H9 (cell line): ENCODE measurements around the gene RNF220. TPM values are rescaled to one million over a fixed set of nuclear protein-coding genes. Genes with fewer than 3 reads are reported as not detected.

ENCODE experiments used
- DNase-seq: peaks from one replicate; pipeline ENCODE4 v3.0.0-alpha.2; 2017
- H2AFZ ChIP-seq: one replicate; pipeline ENCODE4 v1.6.1; 2013; ENCODE audit warnings: mild to moderate bottlenecking, low read length, control low read depth, moderate library complexity
- H2AK5ac ChIP-seq: 2 replicates; pipeline ENCODE4 v1.6.1; 2013; ENCODE audit warnings: low read length, control low read depth, mixed read lengths; ENCODE audit not compliant: insufficient read length
- H2BK120ac ChIP-seq: one replicate; pipeline ENCODE4 v1.6.1; 2013; ENCODE audit warnings: low read depth, mild to moderate bottlenecking, low read length, control low read depth, inconsistent platforms; ENCODE audit not compliant: poor library complexity, severe bottlenecking
- H2BK12ac ChIP-seq: 2 replicates; pipeline ENCODE4 v1.6.1; 2013; ENCODE audit warnings: low read length, control low read depth, mixed read lengths, low read depth; ENCODE audit not compliant: insufficient read length
- H2BK15ac ChIP-seq: 2 replicates; pipeline ENCODE4 v1.6.1; 2013; ENCODE audit warnings: low read depth, low read length, control low read depth
- H2BK20ac ChIP-seq: one replicate; pipeline ENCODE4 v1.6.1; 2013; ENCODE audit warnings: low read depth, mild to moderate bottlenecking, low read length, control low read depth, inconsistent platforms; ENCODE audit not compliant: poor library complexity, severe bottlenecking
- H2BK5ac ChIP-seq: 2 replicates; pipeline ENCODE4 v1.6.1; 2013; ENCODE audit warnings: low read length, control low read depth, mixed read lengths; ENCODE audit not compliant: insufficient read length
- H3K14ac ChIP-seq: 2 replicates; pipeline ENCODE4 v1.6.1; 2013; ENCODE audit warnings: low read length, control low read depth; ENCODE audit not compliant: insufficient read depth
- H3K18ac ChIP-seq: 2 replicates; pipeline ENCODE4 v1.6.1; 2013; ENCODE audit warnings: low read depth, mild to moderate bottlenecking, mixed read lengths, low read length, control low read depth; ENCODE audit not compliant: insufficient read length
- H3K23ac ChIP-seq: 2 replicates; pipeline ENCODE4 v1.6.1; 2013; ENCODE audit warnings: low read length, control low read depth, mixed read lengths, low read depth; ENCODE audit not compliant: insufficient read length
- H3K23me2 ChIP-seq: 2 replicates; pipeline ENCODE4 v1.6.1; 2013; ENCODE audit warnings: low read depth, mild to moderate bottlenecking, mixed read lengths, low read length, control low read depth; ENCODE audit not compliant: insufficient read length, poor library complexity, severe bottlenecking
- H3K27ac ChIP-seq: 2 replicates; pipeline ENCODE4 v1.5.1; 2013; ENCODE audit warnings: low read length, control low read depth, mixed read lengths, low read depth; ENCODE audit not compliant: insufficient read length
- H3K27me3 ChIP-seq: 2 replicates; pipeline ENCODE4 v1.6.1; 2013; ENCODE audit warnings: low read length, control low read depth, inconsistent platforms; ENCODE audit not compliant: insufficient read depth
- H3K4ac ChIP-seq: 2 replicates; pipeline ENCODE4 v1.6.1; 2013; ENCODE audit warnings: low read depth, mild to moderate bottlenecking, control low read depth, inconsistent platforms, low read length, moderate library complexity
- H3K4me1 ChIP-seq: 2 replicates; pipeline ENCODE4 v1.6.1; 2013; ENCODE audit warnings: low read length, control low read depth, inconsistent platforms; ENCODE audit not compliant: insufficient read depth
- H3K4me2 ChIP-seq: 2 replicates; pipeline ENCODE4 v1.6.1; 2013; ENCODE audit warnings: low read length, control low read depth, mixed read lengths; ENCODE audit not compliant: insufficient read length, insufficient read depth
- H3K56ac ChIP-seq: 2 replicates; pipeline ENCODE4 v1.6.1; 2013; ENCODE audit warnings: low read depth, mild to moderate bottlenecking, mixed read lengths, low read length, control low read depth; ENCODE audit not compliant: insufficient read length
- H3K79me1 ChIP-seq: 2 replicates; pipeline ENCODE4 v1.6.1; 2013; ENCODE audit warnings: low read depth, mild to moderate bottlenecking, moderate library complexity, low read length, control low read depth, inconsistent platforms; ENCODE audit not compliant: insufficient read depth, poor library complexity, severe bottlenecking
- H3K79me2 ChIP-seq: 2 replicates; pipeline ENCODE4 v1.6.1; 2013; ENCODE audit warnings: low read length, control low read depth, inconsistent platforms; ENCODE audit not compliant: insufficient read depth
- H3K9ac ChIP-seq: 2 replicates; pipeline ENCODE4 v1.6.1; 2013; ENCODE audit warnings: low read length, control low read depth, mixed read lengths; ENCODE audit not compliant: insufficient read length; ENCODE audit errors: extremely low read depth
- H3K9me3 ChIP-seq: one replicate; pipeline ENCODE4 v1.6.1; 2013; ENCODE audit warnings: low read depth, low read length, inconsistent platforms; ENCODE audit not compliant: control insufficient read depth
- H3T11ph ChIP-seq: one replicate; pipeline ENCODE4 v1.6.1; 2013; ENCODE audit warnings: mild to moderate bottlenecking, low read length, control low read depth, inconsistent platforms
- H4K20me1 ChIP-seq: one replicate; pipeline ENCODE4 v1.6.1; 2013; ENCODE audit not compliant: control insufficient read depth, insufficient read length, insufficient read depth
- H4K5ac ChIP-seq: 2 replicates; pipeline ENCODE4 v1.6.1; 2013; ENCODE audit warnings: low read depth, mild to moderate bottlenecking, mixed read lengths, low read length, control low read depth; ENCODE audit not compliant: insufficient read length
- H4K8ac ChIP-seq: replicated peaks from 2 replicates; pipeline ENCODE4 v1.6.1; 2013; ENCODE audit warnings: low read length, control low read depth, mixed read lengths, low read depth; ENCODE audit not compliant: insufficient read length
- H4K91ac ChIP-seq: 2 replicates; pipeline ENCODE4 v1.6.1; 2013; ENCODE audit warnings: low read depth, mild to moderate bottlenecking, moderate library complexity, mixed read lengths, low read length, control low read depth; ENCODE audit not compliant: insufficient read length
- H3K27ac Mint-ChIP-seq, 3 experiments: 2 replicates in 2 of 3; 3 replicates in 1 of 3; pipeline ENCODE4 v1.8.0; 2020 to 2021; ENCODE audit warnings: mixed read lengths in 3 of 3, mild to moderate bottlenecking in 1 of 3, moderate library complexity in 1 of 3
- H3K27me3 Mint-ChIP-seq: 2 replicates; pipeline ENCODE4 v1.8.0; 2021; ENCODE audit warnings: low read depth, mild to moderate bottlenecking, moderate library complexity, mixed read lengths
- H3K36me3 Mint-ChIP-seq, 3 experiments: 2 replicates in 2 of 3; 3 replicates in 1 of 3; pipeline ENCODE4 v1.8.0; 2020 to 2021; ENCODE audit warnings: low read depth in 3 of 3, mixed read lengths in 3 of 3; ENCODE audit not compliant: insufficient read depth in 1 of 3
- H3K4me1 Mint-ChIP-seq, 2 experiments: 2 replicates each; pipeline ENCODE4 v1.8.0; 2020; ENCODE audit warnings: mixed read lengths in 2 of 2
- H3K4me3 Mint-ChIP-seq, 2 experiments: 2 replicates in 1 of 2; 3 replicates in 1 of 2; pipeline ENCODE4 v1.8.0; 2020 to 2021; ENCODE audit warnings: mild to moderate bottlenecking in 2 of 2, mixed read lengths in 2 of 2, moderate library complexity in 1 of 2
- H3K9me3 Mint-ChIP-seq, 2 experiments: 2 replicates in 1 of 2; 3 replicates in 1 of 2; pipeline ENCODE4 v1.8.0; 2020; ENCODE audit warnings: mild to moderate bottlenecking in 2 of 2, mixed read lengths in 2 of 2, moderate library complexity in 1 of 2
- WGBS: extraction: QIAGEN DNeasy Blood & Tissue Kit; methylation state at CpG from one replicate; pipeline ENCODE4 v1.1.7; 2013; ENCODE audit warnings: missing lambda C conversion rate, low lambda C conversion rate, mixed read lengths; ENCODE audit not compliant: insufficient read length; ENCODE audit errors: extremely low coverage; 5-methylcytosine and 5-hydroxymethylcytosine counted together
- total RNA-seq: library from RNA; stranded (reverse); gene quantifications from 2 replicates; pipeline ENCODE4 v1.2.1, GENCODE V29; 2021
- TF ChIP-seq, protein P1 (sequence below): fragments of 200-600 bp; sonication (generic); conservative IDR thresholded peaks from 3 replicates; pipeline ENCODE4 v1.8.0; 2021; ENCODE audit warnings: antibody characterized with exemption, mild to moderate bottlenecking

The RNF220 gene
- total RNA-seq, 1 experiment from 2014 or later, result 109 TPM

DNA sequence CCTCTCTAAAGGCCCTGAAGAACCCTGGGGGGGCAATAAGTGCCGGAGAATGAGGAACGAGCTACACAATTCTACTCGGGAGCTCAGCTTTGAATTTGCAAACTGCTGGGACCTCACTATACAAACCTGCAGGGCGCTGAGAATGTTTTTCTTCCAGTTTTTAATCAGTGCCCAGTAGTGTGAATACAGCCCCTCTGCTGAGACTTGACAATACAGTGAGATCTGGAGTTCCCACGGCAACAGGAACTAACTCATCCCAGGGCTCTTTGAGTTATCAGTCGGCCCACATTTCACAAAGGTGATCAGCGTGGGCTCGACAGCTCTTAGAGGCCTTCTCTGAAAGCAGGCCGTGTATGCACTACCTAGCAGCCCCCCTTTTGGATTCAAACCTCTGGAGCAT, 227.5 kb downstream of the RNF220 start:
- H3K18ac ChIP-seq, result peak overlapping the region; percentile 30
- no peak overlapping the region for H2BK120ac ChIP-seq
- H3K4me2 ChIP-seq, result peak overlapping the region; percentile 84
- H3K27ac ChIP-seq, result no peak overlapping the region
- H3K9ac ChIP-seq, result peak overlapping the region; percentile 81
- no peak overlapping the region for H3K4ac ChIP-seq
- H3T11ph ChIP-seq, result no peak overlapping the region
- H3K23ac ChIP-seq, result no peak overlapping the region
- no peak overlapping the region for H4K5ac ChIP-seq
- H4K20me1 ChIP-seq, result no peaks in the 10 kb centered on the region
- DNase-seq, result no peak
- TF ChIP-seq, protein P1, sequence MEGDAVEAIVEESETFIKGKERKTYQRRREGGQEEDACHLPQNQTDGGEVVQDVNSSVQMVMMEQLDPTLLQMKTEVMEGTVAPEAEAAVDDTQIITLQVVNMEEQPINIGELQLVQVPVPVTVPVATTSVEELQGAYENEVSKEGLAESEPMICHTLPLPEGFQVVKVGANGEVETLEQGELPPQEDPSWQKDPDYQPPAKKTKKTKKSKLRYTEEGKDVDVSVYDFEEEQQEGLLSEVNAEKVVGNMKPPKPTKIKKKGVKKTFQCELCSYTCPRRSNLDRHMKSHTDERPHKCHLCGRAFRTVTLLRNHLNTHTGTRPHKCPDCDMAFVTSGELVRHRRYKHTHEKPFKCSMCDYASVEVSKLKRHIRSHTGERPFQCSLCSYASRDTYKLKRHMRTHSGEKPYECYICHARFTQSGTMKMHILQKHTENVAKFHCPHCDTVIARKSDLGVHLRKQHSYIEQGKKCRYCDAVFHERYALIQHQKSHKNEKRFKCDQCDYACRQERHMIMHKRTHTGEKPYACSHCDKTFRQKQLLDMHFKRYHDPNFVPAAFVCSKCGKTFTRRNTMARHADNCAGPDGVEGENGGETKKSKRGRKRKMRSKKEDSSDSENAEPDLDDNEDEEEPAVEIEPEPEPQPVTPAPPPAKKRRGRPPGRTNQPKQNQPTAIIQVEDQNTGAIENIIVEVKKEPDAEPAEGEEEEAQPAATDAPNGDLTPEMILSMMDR, result no peak
- peaks cover 19 to 21% of the 10 kb centered on the region in 2 experiments for H3K4me1 Mint-ChIP-seq
- H3K79me2 ChIP-seq, result no peaks in the 10 kb centered on the region
- H3K27me3 ChIP-seq, result no peaks in the 10 kb centered on the region
- H2BK12ac ChIP-seq, result no peak overlapping the region
- WGBS, result no CpG with 5 or more reads among the region's 9 CpGs
- no peak overlapping the region for H2AK5ac ChIP-seq
- no peaks in the 10 kb centered on the region for H3K9me3 ChIP-seq
- peak overlapping the region; percentile 98 for H3K27ac Mint-ChIP-seq
- H3K79me1 ChIP-seq, result peaks cover 4% of the 10 kb centered on the region
- H3K23me2 ChIP-seq, result peaks cover 11% of the 10 kb centered on the region
- H3K9me3 Mint-ChIP-seq, result no peaks in the 10 kb centered on the region
- H3K14ac ChIP-seq, result peak overlapping the region; percentile 58; the same call in 1 of the 2 replicates
- no peak overlapping the region for H4K91ac ChIP-seq
- peak overlapping the region; percentile 87 to 90 for H3K4me3 Mint-ChIP-seq
- H3K4me1 ChIP-seq, result peaks cover 3% of the 10 kb centered on the region; the same call in 1 of the 2 replicates
- no peak overlapping the region for H3K56ac ChIP-seq
- no peak overlapping the region for H2BK15ac ChIP-seq
- no peak overlapping the region for H2BK20ac ChIP-seq
- H2AFZ ChIP-seq, result no peak overlapping the region
- H2BK5ac ChIP-seq, result no peak overlapping the region
- no peak overlapping the region for H4K8ac ChIP-seq
- peaks cover 3% of the 10 kb centered on the region; the same call in 1 of the 2 replicates for H3K27me3 Mint-ChIP-seq
- peaks cover 26 to 46% (median 46%) of the 10 kb centered on the region in 3 experiments for H3K36me3 Mint-ChIP-seq
